Measurements from ENCODE around the gene LRCOL1. TPM values are rescaled to one million over a fixed set of nuclear protein-coding genes. Genes with fewer than 3 reads are reported as not detected.

LRCOL1 gene
- total and polyA plus RNA-seq, 2 of the 8 experiments (the other 6 are each of a cell fraction or from before 2014, with no cell fraction given): not detected

DNA sequence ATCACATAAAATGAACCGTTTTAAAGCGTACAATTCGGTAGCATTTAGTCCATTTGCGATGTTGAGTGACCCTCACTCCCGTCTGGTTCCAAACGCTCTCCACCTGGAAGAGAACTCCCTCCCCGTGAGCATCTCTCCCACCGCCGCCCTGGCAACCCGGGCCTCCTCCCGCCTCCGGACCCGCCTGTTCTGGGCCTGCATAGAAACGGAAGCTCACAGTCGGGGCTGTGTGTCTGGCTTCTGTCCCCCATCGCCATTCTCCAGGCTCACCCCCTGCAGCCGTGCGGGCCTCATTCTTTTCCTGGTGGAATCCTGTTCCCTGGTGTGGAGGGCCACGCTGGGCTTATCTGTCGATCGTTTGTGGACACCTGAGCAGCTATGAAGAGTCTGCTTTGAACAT is 17.3 kb downstream of the LRCOL1 start:
- DNase-seq (ENCODE audit: low read depth in 1 of 2, low spot score in 2 of 2): no peak
- H3K56ac ChIP-seq (replicated peaks; ENCODE audit: insufficient read length, low read depth, low read length): no peak overlapping the region
- H4K91ac ChIP-seq (replicated peaks; ENCODE audit: insufficient read length, low read length): no peak overlapping the region
- TF ChIP-seq TBP (IDR thresholded peaks at IDR 0.05; ENCODE audit: low read depth, low read length) (no peak), CTBP2 (IDR thresholded peaks at IDR 0.05; ENCODE audit: borderline replicate concordance, insufficient read depth, insufficient read length, low read length) (no peak), ASH2L (IDR thresholded peaks at IDR 0.05; ENCODE audit: low read length) (no peak), CBX5 (IDR thresholded peaks at IDR 0.05; ENCODE audit: low read depth, low read length) (no peak), POLR2AphosphoS5 (IDR thresholded peaks at IDR 0.05; ENCODE audit: low read depth, low read length) (no peak), EP300 (IDR thresholded peaks at IDR 0.05; ENCODE audit: borderline replicate concordance in 1 of 2, low read depth in 2 of 2, low read length in 2 of 2) (no peak), TEAD4 (IDR thresholded peaks at IDR 0.05; ENCODE audit: low read depth, low read length) (no peak)
- no peak overlapping the region for H2BK5ac ChIP-seq (ENCODE audit: low read depth, low read length)
- no peak overlapping the region for H2BK12ac ChIP-seq (ENCODE audit: low read depth, low read length)
- no peak overlapping the region for H2BK120ac ChIP-seq (replicated peaks; ENCODE audit: low read depth, low read length)
- H3K4me1 ChIP-seq (replicated peaks in 1 of 4; ENCODE audit: control insufficient read depth in 3 of 4, insufficient read depth in 4 of 4, low read length in 3 of 4): no peaks in the 10 kb centered on the region
- no peak overlapping the region for H3K4me2 ChIP-seq (ENCODE audit: insufficient read depth in 1 of 2, low read depth in 2 of 2, low read length in 2 of 2)
- no peak overlapping the region for H2AFZ ChIP-seq (ENCODE audit: low read length)
- peaks cover 0 to 7% of the 10 kb centered on the region in 2 experiments; a peak in 1 of 4 replicates for H3K9me3 ChIP-seq (ENCODE audit: insufficient read depth in 2 of 2, low read depth in 1 of 2, low read length in 1 of 2)
- no peak for FAIRE-seq
- no peak overlapping the region for H3K4ac ChIP-seq (replicated peaks; ENCODE audit: insufficient read length, low read depth, low read length)
- H4K20me1 ChIP-seq (replicated peaks in 1 of 2; ENCODE audit: control insufficient read depth in 1 of 2, insufficient read depth in 2 of 2, low read length in 2 of 2): peaks cover 0 to 8% of the 10 kb centered on the region in 2 experiments
- CTCF ChIA-PET (ENCODE audit: partially characterized antibody): interaction anchor here (0.7 to 1.1 kb wide), 4 partner anchors 8 to 178 kb away, joined by 3 to 4 read pairs (median 4); partner anchors contain the start of gene LRCOL1
- H3K79me1 ChIP-seq (ENCODE audit: low read depth, low read length): no peaks in the 10 kb centered on the region
- peaks cover 32 to 69% (median 66%) of the 10 kb centered on the region in 4 experiments for H3K27me3 ChIP-seq (replicated peaks in 1 of 4; ENCODE audit: control insufficient read depth in 3 of 4, extremely low read depth in 1 of 4, insufficient read depth in 3 of 4, low read length in 3 of 4)
- no peak overlapping the region for H3K18ac ChIP-seq (ENCODE audit: extremely low read depth, low read length)
- no peak overlapping the region for H3K14ac ChIP-seq (ENCODE audit: insufficient read length)
- no peaks in the 10 kb centered on the region for H3K23me2 ChIP-seq (ENCODE audit: low read depth, low read length)
- H2BK15ac ChIP-seq (ENCODE audit: low read length): no peak overlapping the region
- H3K79me2 ChIP-seq (ENCODE audit: control insufficient read depth in 1 of 2, insufficient read depth in 2 of 2, low read length in 2 of 2): no peaks in the 10 kb centered on the region
- H2AK5ac ChIP-seq (ENCODE audit: low read depth, low read length): no peak overlapping the region
- POLR2A ChIA-PET (ENCODE audit: partially characterized antibody): interaction anchor here (0.9 to 2.4 kb wide), 3 partner anchors 10 to 32 kb away, joined by 4 to 18 read pairs (median 6); no protein-coding TSS in a partner anchor
- no peaks in the 10 kb centered on the region for H3K36me3 ChIP-seq (ENCODE audit: control insufficient read depth in 2 of 4, insufficient read depth in 4 of 4, low read length in 3 of 4)
- H3K9ac ChIP-seq (replicated peaks in 1 of 4; ENCODE audit: extremely low read depth in 1 of 4, low read depth in 3 of 4, low read length in 3 of 4): no peak overlapping the region
- no peak overlapping the region for H3K27ac ChIP-seq (ENCODE audit: low read depth, low read length)
- H4K8ac ChIP-seq (ENCODE audit: extremely low read depth, insufficient read depth, low read length): no peak overlapping the region
- WGBS, 2 experiments (ENCODE audit: extremely low coverage in 1 of 2, insufficient coverage in 1 of 2, insufficient read length in 1 of 2, insufficient replicate concordance in 2 of 2, low coverage in 1 of 2, low lambda C conversion rate in 2 of 2, missing lambda C conversion rate in 1 of 2): 88% methylated on average over 15 of the region's 21 CpGs; no CpG with 5 or more reads in 1 of the 2 experiments
- H3K4me3 ChIP-seq (ENCODE audit: extremely low read depth in 1 of 4, insufficient read depth in 2 of 4, low read depth in 3 of 4, low read length in 4 of 4): no peak overlapping the region
- no peak overlapping the region for H4K5ac ChIP-seq (ENCODE audit: insufficient read length, low read depth, low read length)
- no peak overlapping the region for H3K23ac ChIP-seq (ENCODE audit: insufficient read length)
- H2BK20ac ChIP-seq (ENCODE audit: low read length): no peak overlapping the region

Measured in H1 (cell line).